Endodermal cell (in vitro differentiated cells): Measurements from ENCODE around the gene ZCCHC24. TPM values are rescaled to one million over a fixed set of nuclear protein-coding genes. Genes with fewer than 3 reads are reported as not detected.
"Not testable (repeated sequence)": the region's sequence is repeated elsewhere in the genome, so short reads cannot be mapped to it uniquely, and the experiment has no call there.

Source experiments
- DNase-seq: peaks from one replicate; pipeline ENCODE4 v3.0.0-alpha.2; 2017
- H3K27ac ChIP-seq: 2 replicates; pipeline ENCODE4 v1.5.1; 2013; ENCODE audit warnings: mild to moderate bottlenecking, low read depth, low read length, moderate library complexity
- H3K27me3 ChIP-seq: 2 replicates; pipeline ENCODE4 v1.6.1; 2013; ENCODE audit warnings: mild to moderate bottlenecking, low read length, moderate library complexity; ENCODE audit not compliant: insufficient read depth, control insufficient read depth, poor library complexity, severe bottlenecking
- H3K36me3 ChIP-seq: 2 replicates; pipeline ENCODE4 v1.7.0; 2013; ENCODE audit warnings: mild to moderate bottlenecking, low read length, moderate library complexity; ENCODE audit not compliant: control insufficient read depth, insufficient read depth
- H3K4me1 ChIP-seq: one replicate; pipeline ENCODE4 v1.7.0; 2013; ENCODE audit warnings: low read length; ENCODE audit not compliant: control insufficient read depth, insufficient read depth
- H3K4me3 ChIP-seq: 2 replicates; pipeline ENCODE4 v1.5.1; 2013; ENCODE audit warnings: mild to moderate bottlenecking, low read length, moderate library complexity
- H3K9ac ChIP-seq: 2 replicates; pipeline ENCODE4 v1.6.1; 2013; ENCODE audit warnings: mild to moderate bottlenecking, low read length, moderate library complexity; ENCODE audit not compliant: poor library complexity, severe bottlenecking; ENCODE audit errors: extremely low read depth
- H3K9me3 ChIP-seq: 2 replicates; pipeline ENCODE4 v1.6.1; 2013; ENCODE audit warnings: mild to moderate bottlenecking, low read length, moderate library complexity; ENCODE audit not compliant: control insufficient read depth
- H3K27ac Mint-ChIP-seq: 2 replicates; pipeline ENCODE4 v1.8.0; 2020; ENCODE audit warnings: mixed read lengths
- H3K27me3 Mint-ChIP-seq: 2 replicates; pipeline ENCODE4 v1.8.0; 2021; ENCODE audit warnings: mild to moderate bottlenecking, mixed read lengths; ENCODE audit not compliant: insufficient read depth
- H3K36me3 Mint-ChIP-seq: 2 replicates; pipeline ENCODE4 v1.8.0; 2020; ENCODE audit warnings: low read depth, mixed read lengths
- H3K4me1 Mint-ChIP-seq: 2 replicates; pipeline ENCODE4 v1.8.0; 2020; ENCODE audit warnings: mixed read lengths
- H3K4me3 Mint-ChIP-seq: 2 replicates; pipeline ENCODE4 v1.8.0; 2020; ENCODE audit warnings: mild to moderate bottlenecking, moderate library complexity, mixed read lengths
- H3K9me3 Mint-ChIP-seq: 2 replicates; pipeline ENCODE4 v1.8.0; 2020; ENCODE audit warnings: mild to moderate bottlenecking, mixed read lengths
- CTCF ChIP-seq: fragments of 200-600 bp; sonication (generic); conservative IDR thresholded peaks from 2 replicates; pipeline ENCODE4 v1.5.0; 2021; ENCODE audit warnings: antibody characterized with exemption, mild to moderate bottlenecking
- WGBS, 2 experiments: methylation state at CpG; one replicate each; pipeline versions ENCODE4 v1.1.5 to v1.1.7; 2013; ENCODE audit warnings: missing lambda C conversion rate in 2 of 2, mixed read lengths in 1 of 2; ENCODE audit not compliant: insufficient coverage in 1 of 2, insufficient read length in 1 of 2; 5-methylcytosine and 5-hydroxymethylcytosine counted together
- total RNA-seq, 2 donors: library from RNA; stranded (reverse); fragmentation: NEBNext Ultra II Directional in 1 of 2; extraction: Animal tissue kit (Norgen Biotek cat#: 25700) in 1 of 2; gene quantifications; 2 replicates in 1 of 2; 3 replicates in 1 of 2; pipeline ENCODE4 v1.2.1, GENCODE V29; 2021

ZCCHC24 gene
- total RNA-seq, 2 donors from 2014 or later, result 7.6 to 10.7 TPM

- H3K9me3 ChIP-seq, result no peaks in the 10 kb centered on the region
- Mint-ChIP-seq H3K27ac (no peak overlapping the region), H3K4me1 (peaks cover 17% of the 10 kb centered on the region), H3K27me3 (peaks cover 3% of the 10 kb centered on the region), H3K9me3 (peaks cover 12% of the 10 kb centered on the region), H3K36me3 (peaks cover 3% of the 10 kb centered on the region), H3K4me3 (no peak overlapping the region)
- H3K4me1 ChIP-seq, result peaks cover 8% of the 10 kb centered on the region
- no peak overlapping the region for H3K4me3 ChIP-seq
- H3K27me3 ChIP-seq, result peaks cover 5% of the 10 kb centered on the region
- DNase-seq, result no peak
- no peak overlapping the region for H3K27ac ChIP-seq
- no peaks in the 10 kb centered on the region for H3K36me3 ChIP-seq
- H3K9ac ChIP-seq, result no peak overlapping the region
- no peak for TF ChIP-seq CTCF
- 78 to 92% methylated on average over 2 of the region's 2 CpGs for WGBS, 2 experiments
Measured at GRCh38 chr10:79333513-79333912, 111.9 kb downstream of the ZCCHC24 start.

GRCh38 chr10:79332610-79333315, 112.7 kb downstream of the ZCCHC24 start:
- H3K4me3 Mint-ChIP-seq, H3K36me3 Mint-ChIP-seq, H3K27me3 ChIP-seq, H3K27me3 Mint-ChIP-seq, DNase-seq, H3K9me3 ChIP-seq, H3K4me1 ChIP-seq, H3K27ac ChIP-seq, H3K27ac Mint-ChIP-seq, H3K9ac ChIP-seq, H3K36me3 ChIP-seq, H3K4me3 ChIP-seq: not testable (repeated sequence)
- Mint-ChIP-seq H3K9me3 (peaks cover 10% of the 10 kb centered on the region), H3K4me1 (peaks cover 17% of the 10 kb centered on the region)
- 89 to 100% methylated on average over 1 to 2 of the region's 10 CpGs for WGBS, 2 experiments

Other genes starting within 250 kb of the ZCCHC24 start
- gene PPIF, start 98.2 kb downstream of the ZCCHC24 start, total RNA-seq, result 10 to 100 TPM; 50.4 to 51.0 TPM
- gene EIF5AL1, start 66.9 kb upstream of the ZCCHC24 start, total RNA-seq, result under 1 TPM; 0.22 to 0.62 TPM
- gene SFTPA2, start 114.8 kb upstream of the ZCCHC24 start, total RNA-seq, result not detected
- gene SFTPA1, start 165.3 kb upstream of the ZCCHC24 start, total RNA-seq, result not detected